SK-N-SH (cell line): ENCODE results near the gene HERC5.
"Not testable (repeated sequence)": the region's sequence is repeated elsewhere in the genome, so short reads cannot be mapped to it uniquely, and the experiment has no call there.

Experiments used
- EZH2phosphoT487 ChIP-seq: fragments of 200-600 bp; sonication (generic); IDR thresholded peaks from 2 replicates; pipeline ENCODE4 v1.6.1; 2017; ENCODE audit warnings: low read depth, mixed run types, mild to moderate bottlenecking, antibody characterized with exemption, moderate library complexity, borderline replicate concordance
- FOXJ3 ChIP-seq: sonication (generic); formaldehyde crosslinking; IDR thresholded peaks from 2 replicates; pipeline ENCODE4 v1.5.1; 2020; ENCODE audit warnings: mild to moderate bottlenecking, missing genetic modification reagents
- NRF1 ChIP-seq: IDR thresholded peaks from 2 replicates; pipeline ENCODE4 v1.6.1; 2012; ENCODE audit warnings: low read depth, mild to moderate bottlenecking, low read length
- RAD21 ChIP-seq: IDR thresholded peaks from 2 replicates; pipeline ENCODE4 v1.6.1; 2012; ENCODE audit warnings: mild to moderate bottlenecking, low read length
- RXRA ChIP-seq: IDR thresholded peaks from 2 replicates; pipeline ENCODE4 v1.4.0; 2012; ENCODE audit warnings: low read depth, mild to moderate bottlenecking, borderline replicate concordance
- TF ChIP-seq, protein P1 (sequence below): fragments of 200-600 bp; sonication (generic); IDR thresholded peaks from 2 replicates; pipeline ENCODE4 v1.6.1; 2017; ENCODE audit warnings: antibody characterized with exemption, mild to moderate bottlenecking, moderate library complexity

DNA sequence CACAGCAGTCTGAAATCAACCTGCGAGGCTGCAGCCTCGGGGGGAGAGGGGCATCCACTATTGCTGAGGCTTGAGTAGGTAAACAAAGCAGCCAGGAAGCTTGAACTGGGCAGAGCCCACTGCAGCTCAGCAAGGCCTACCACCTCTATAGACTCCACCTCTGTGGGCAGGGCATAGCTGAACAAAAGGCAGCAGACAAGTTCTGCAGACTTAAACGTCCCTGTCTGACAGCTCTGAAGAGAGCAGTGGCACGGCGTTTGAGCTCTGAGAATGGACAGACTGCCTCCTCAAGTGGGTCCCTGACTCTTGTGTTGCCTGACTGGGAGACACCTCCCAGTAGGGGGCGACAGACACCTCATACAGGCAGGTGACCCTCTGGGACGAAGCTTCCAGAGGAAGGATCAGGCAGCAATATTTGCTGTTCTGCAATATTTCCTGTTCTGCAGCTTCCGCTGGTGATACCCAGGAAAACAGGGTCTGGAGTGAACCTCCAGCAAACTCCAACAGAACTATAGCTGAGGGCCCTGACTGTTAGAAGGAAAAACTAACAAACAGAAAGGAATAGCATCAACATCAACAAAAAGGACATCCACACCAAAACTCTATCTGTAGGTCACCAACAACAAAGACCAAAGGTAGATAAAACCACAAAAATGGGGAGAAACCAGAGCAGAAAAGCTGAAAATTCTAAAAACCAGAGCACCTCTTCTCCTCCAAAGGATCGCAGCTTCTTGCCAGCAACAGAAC is 82.6 kb downstream of the HERC5 start:
- TF ChIP-seq, protein P1, sequence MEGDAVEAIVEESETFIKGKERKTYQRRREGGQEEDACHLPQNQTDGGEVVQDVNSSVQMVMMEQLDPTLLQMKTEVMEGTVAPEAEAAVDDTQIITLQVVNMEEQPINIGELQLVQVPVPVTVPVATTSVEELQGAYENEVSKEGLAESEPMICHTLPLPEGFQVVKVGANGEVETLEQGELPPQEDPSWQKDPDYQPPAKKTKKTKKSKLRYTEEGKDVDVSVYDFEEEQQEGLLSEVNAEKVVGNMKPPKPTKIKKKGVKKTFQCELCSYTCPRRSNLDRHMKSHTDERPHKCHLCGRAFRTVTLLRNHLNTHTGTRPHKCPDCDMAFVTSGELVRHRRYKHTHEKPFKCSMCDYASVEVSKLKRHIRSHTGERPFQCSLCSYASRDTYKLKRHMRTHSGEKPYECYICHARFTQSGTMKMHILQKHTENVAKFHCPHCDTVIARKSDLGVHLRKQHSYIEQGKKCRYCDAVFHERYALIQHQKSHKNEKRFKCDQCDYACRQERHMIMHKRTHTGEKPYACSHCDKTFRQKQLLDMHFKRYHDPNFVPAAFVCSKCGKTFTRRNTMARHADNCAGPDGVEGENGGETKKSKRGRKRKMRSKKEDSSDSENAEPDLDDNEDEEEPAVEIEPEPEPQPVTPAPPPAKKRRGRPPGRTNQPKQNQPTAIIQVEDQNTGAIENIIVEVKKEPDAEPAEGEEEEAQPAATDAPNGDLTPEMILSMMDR = peak; percentile 64
- TF ChIP-seq FOXJ3 (CRISPR knock-in tag); EZH2phosphoT487; RXRA; NRF1: not testable (repeated sequence)
- peak; percentile 50 for TF ChIP-seq RAD21
